ENCODE measurements around the gene IQSEC1. TPM values are rescaled to one million over a fixed set of nuclear protein-coding genes. Genes with fewer than 3 reads are reported as not detected.

The IQSEC1 gene
- total and polyA plus RNA-seq, 9 of the 15 experiments (the other 6 are each of a cell fraction or from before 2014, with no cell fraction given), result 0.56 to 39.0 (median 6.8) TPM

DNA sequence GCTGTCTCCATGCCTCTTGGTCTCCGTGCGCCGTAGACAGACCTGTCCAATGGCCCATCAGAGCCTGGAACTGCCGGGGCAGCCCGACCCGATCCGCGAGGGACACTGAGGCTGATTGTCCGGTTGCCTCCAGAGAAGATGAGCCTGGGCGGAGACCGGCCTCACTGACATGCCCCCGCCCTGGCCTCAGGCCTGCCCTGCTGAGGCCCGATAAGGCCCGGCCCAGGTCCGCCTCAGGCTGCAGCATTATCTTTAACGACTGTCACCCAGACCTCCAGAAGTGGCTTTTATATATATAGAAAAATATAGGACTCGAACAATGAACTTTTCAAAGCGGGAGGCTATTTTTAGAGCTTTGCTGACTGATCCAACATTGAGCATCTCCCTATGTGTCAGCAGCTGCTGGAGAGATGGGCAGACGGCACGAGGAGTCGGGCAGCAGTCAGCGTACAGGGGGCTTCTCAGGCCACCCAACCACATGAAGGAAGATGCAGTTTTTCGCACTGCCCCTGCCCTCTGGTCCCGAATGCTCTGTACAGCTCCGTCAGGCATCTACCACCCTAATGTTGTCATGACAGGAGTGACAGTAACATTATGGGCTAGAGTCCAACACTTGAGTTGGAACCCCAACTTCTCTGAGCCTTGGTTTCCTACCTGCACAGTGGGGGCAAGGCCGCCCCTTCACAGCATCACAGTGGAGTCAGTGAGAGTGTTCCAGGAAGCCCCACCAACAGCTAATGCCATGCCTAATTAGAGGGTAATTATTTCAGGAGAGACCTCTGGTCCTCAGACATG, 119.8 kb downstream of the IQSEC1 start (continued):
- TF ChIP-seq HEY1 (CRISPR knock-in tag; IDR thresholded peaks at IDR 0.05; ENCODE audit: borderline replicate concordance) (no peak), STAT5B (CRISPR knock-in tag; IDR thresholded peaks at IDR 0.05) (no peak), ZNF165 (CRISPR knock-in tag; IDR thresholded peaks at IDR 0.05; ENCODE audit: borderline replicate concordance) (no peak), NONO (IDR thresholded peaks at IDR 0.05; ENCODE audit: low read depth in 2 of 2, low read length in 1 of 2) (0 out of 4 replicates have a peak, but pooled peaks of 1 of the 2 experiments have one; percentile 31), NFIC (IDR thresholded peaks at IDR 0.05) (peak; percentile 85), KAT2B (IDR thresholded peaks at IDR 0.05; ENCODE audit: low read depth, low read length) (no peak), TCF3 (CRISPR knock-in tag; IDR thresholded peaks at IDR 0.05) (peak; percentile 98)
- TF ChIP-seq, protein P1, sequence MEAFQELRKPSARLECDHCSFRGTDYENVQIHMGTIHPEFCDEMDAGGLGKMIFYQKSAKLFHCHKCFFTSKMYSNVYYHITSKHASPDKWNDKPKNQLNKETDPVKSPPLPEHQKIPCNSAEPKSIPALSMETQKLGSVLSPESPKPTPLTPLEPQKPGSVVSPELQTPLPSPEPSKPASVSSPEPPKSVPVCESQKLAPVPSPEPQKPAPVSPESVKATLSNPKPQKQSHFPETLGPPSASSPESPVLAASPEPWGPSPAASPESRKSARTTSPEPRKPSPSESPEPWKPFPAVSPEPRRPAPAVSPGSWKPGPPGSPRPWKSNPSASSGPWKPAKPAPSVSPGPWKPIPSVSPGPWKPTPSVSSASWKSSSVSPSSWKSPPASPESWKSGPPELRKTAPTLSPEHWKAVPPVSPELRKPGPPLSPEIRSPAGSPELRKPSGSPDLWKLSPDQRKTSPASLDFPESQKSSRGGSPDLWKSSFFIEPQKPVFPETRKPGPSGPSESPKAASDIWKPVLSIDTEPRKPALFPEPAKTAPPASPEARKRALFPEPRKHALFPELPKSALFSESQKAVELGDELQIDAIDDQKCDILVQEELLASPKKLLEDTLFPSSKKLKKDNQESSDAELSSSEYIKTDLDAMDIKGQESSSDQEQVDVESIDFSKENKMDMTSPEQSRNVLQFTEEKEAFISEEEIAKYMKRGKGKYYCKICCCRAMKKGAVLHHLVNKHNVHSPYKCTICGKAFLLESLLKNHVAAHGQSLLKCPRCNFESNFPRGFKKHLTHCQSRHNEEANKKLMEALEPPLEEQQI (IDR thresholded peaks at IDR 0.05), result no peak
- TF ChIP-seq, protein P2, sequence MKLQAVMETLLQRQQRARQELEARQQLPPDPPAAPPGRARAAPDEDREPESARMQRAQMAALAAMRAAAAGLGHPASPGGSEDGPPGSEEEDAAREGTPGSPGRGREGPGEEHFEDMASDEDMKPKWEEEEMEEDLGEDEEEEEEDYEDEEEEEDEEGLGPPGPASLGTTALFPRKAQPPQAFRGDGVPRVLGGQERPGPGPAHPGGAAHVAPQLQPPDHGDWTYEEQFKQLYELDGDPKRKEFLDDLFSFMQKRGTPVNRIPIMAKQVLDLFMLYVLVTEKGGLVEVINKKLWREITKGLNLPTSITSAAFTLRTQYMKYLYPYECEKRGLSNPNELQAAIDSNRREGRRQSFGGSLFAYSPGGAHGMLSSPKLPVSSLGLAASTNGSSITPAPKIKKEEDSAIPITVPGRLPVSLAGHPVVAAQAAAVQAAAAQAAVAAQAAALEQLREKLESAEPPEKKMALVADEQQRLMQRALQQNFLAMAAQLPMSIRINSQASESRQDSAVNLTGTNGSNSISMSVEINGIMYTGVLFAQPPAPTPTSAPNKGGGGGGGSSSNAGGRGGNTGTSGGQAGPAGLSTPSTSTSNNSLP (IDR thresholded peaks at IDR 0.05; ENCODE audit: borderline replicate concordance, low read depth, low read length), result peak; percentile 74; the same call in 1 of the 2 replicates
- TF ChIP-seq, protein P3, sequence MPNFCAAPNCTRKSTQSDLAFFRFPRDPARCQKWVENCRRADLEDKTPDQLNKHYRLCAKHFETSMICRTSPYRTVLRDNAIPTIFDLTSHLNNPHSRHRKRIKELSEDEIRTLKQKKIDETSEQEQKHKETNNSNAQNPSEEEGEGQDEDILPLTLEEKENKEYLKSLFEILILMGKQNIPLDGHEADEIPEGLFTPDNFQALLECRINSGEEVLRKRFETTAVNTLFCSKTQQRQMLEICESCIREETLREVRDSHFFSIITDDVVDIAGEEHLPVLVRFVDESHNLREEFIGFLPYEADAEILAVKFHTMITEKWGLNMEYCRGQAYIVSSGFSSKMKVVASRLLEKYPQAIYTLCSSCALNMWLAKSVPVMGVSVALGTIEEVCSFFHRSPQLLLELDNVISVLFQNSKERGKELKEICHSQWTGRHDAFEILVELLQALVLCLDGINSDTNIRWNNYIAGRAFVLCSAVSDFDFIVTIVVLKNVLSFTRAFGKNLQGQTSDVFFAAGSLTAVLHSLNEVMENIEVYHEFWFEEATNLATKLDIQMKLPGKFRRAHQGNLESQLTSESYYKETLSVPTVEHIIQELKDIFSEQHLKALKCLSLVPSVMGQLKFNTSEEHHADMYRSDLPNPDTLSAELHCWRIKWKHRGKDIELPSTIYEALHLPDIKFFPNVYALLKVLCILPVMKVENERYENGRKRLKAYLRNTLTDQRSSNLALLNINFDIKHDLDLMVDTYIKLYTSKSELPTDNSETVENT (CRISPR knock-in tag; IDR thresholded peaks at IDR 0.05), result peak; percentile 86
- TF ChIP-seq, protein P4, sequence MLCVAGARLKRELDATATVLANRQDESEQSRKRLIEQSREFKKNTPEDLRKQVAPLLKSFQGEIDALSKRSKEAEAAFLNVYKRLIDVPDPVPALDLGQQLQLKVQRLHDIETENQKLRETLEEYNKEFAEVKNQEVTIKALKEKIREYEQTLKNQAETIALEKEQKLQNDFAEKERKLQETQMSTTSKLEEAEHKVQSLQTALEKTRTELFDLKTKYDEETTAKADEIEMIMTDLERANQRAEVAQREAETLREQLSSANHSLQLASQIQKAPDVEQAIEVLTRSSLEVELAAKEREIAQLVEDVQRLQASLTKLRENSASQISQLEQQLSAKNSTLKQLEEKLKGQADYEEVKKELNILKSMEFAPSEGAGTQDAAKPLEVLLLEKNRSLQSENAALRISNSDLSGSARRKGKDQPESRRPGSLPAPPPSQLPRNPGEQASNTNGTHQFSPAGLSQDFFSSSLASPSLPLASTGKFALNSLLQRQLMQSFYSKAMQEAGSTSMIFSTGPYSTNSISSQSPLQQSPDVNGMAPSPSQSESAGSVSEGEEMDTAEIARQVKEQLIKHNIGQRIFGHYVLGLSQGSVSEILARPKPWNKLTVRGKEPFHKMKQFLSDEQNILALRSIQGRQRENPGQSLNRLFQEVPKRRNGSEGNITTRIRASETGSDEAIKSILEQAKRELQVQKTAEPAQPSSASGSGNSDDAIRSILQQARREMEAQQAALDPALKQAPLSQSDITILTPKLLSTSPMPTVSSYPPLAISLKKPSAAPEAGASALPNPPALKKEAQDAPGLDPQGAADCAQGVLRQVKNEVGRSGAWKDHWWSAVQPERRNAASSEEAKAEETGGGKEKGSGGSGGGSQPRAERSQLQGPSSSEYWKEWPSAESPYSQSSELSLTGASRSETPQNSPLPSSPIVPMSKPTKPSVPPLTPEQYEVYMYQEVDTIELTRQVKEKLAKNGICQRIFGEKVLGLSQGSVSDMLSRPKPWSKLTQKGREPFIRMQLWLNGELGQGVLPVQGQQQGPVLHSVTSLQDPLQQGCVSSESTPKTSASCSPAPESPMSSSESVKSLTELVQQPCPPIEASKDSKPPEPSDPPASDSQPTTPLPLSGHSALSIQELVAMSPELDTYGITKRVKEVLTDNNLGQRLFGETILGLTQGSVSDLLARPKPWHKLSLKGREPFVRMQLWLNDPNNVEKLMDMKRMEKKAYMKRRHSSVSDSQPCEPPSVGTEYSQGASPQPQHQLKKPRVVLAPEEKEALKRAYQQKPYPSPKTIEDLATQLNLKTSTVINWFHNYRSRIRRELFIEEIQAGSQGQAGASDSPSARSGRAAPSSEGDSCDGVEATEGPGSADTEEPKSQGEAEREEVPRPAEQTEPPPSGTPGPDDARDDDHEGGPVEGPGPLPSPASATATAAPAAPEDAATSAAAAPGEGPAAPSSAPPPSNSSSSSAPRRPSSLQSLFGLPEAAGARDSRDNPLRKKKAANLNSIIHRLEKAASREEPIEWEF (CRISPR knock-in tag; IDR thresholded peaks at IDR 0.05), result peak; percentile 63; the same call in 1 of the 2 replicates
- TF ChIP-seq, protein P5, sequence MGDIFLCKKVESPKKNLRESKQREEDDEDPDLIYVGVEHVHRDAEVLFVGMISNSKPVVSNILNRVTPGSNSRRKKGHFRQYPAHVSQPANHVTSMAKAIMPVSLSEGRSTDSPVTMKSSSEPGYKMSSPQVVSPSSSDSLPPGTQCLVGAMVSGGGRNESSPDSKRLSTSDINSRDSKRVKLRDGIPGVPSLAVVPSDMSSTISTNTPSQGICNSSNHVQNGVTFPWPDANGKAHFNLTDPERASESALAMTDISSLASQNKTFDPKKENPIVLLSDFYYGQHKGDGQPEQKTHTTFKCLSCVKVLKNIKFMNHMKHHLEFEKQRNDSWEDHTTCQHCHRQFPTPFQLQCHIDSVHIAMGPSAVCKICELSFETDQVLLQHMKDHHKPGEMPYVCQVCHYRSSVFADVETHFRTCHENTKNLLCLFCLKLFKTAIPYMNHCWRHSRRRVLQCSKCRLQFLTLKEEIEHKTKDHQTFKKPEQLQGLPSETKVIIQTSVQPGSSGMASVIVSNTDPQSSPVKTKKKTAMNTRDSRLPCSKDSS (IDR thresholded peaks at IDR 0.05; ENCODE audit: low read depth, partially characterized antibody), result no peak
